SU-DHL-6 (cell line): ENCODE results near the gene RPL22.
"Not testable (repeated sequence)": the region's sequence is repeated elsewhere in the genome, so short reads cannot be mapped to it uniquely, and the experiment has no call there.

ENCODE experiments used
- CTCF ChIP-seq: fragments of 200-600 bp; sonication (generic); IDR thresholded peaks from one replicate; pipeline ENCODE4 v1.5.1; 2017; ENCODE audit warnings: antibody characterized with exemption, mild to moderate bottlenecking, low read length, moderate library complexity; ENCODE audit not compliant: insufficient read depth, poor library complexity, severe bottlenecking
- EZH2phosphoT487 ChIP-seq: fragments of 200-600 bp; sonication (generic), shearing (Covaris generic); conservative IDR thresholded peaks from 2 replicates; pipeline ENCODE4 v1.6.1; 2018; ENCODE audit warnings: mild to moderate bottlenecking, antibody characterized with exemption, low read length, moderate library complexity, mixed read lengths

DNA sequence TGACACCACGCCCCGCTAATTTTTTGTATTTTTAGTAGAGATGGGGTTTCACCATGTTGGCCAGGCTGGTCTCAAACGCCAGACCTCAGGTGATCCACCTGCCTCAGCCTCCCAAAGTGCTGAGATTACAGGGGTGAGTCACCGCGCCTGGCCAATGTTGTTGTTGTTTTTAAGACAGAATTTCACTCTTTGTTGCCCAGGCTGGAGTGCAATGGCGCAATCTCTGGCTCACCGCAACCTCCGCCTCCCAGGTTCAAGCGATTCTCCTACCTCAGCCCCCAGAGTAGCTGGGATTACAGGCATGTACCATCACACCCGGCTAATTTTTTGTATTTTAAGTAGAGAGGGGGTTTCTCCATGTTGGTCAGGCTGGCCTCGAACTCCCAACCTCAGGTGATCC, 20.2 kb upstream of the RPL22 start:
- TF ChIP-seq CTCF, EZH2phosphoT487: not testable (repeated sequence)
